OCI-LY7 (cell line): ENCODE measurements around the gene LPCAT1. TPM values are rescaled to one million over a fixed set of nuclear protein-coding genes. Genes with fewer than 3 reads are reported as not detected.

Experiments used
- BruUV-seq: library from RNA; stranded (reverse); fragments of 400-500 nt; replicated peaks from 2 replicates; lab custom pipeline; 2021; lab: Mats Ljungman, UMichigan
- CTCF ChIA-PET: fragments of 300-600 bp; sonication (Branson Sonifier 250); formaldehyde crosslinking; loops from one replicate; lab custom pipeline; 2022; ENCODE audit warnings: antibody characterized with exemption; ENCODE audit not compliant: unreplicated experiment; lab: Charles Lee
- POLR2A ChIA-PET: fragments of 300-600 bp; sonication (Branson Sonifier 250); formaldehyde crosslinking; loops from one replicate; lab custom pipeline; 2022; ENCODE audit warnings: antibody characterized with exemption; lab: Charles Lee
- DNase-seq: peaks from one replicate; pipeline ENCODE4 v3.0.0-alpha.2; 2015; ENCODE audit warnings: low spot score
- H2AFZ ChIP-seq: fragments of 200-600 bp; sonication (generic), shearing (Covaris generic); 2 replicates; pipeline ENCODE4 v1.6.1; 2014; ENCODE audit warnings: mild to moderate bottlenecking, antibody characterized with exemption, low read length, moderate library complexity
- H3K27ac ChIP-seq: fragments of 200-600 bp; sonication (generic); 2 replicates; pipeline ENCODE4 v1.5.1; 2014; ENCODE audit warnings: mixed run types, low read depth, mild to moderate bottlenecking, moderate library complexity, low read length, inconsistent platforms; ENCODE audit not compliant: poor library complexity, severe bottlenecking
- H3K36me3 ChIP-seq: fragments of 200-600 bp; sonication (generic); 2 replicates; pipeline ENCODE4 v1.6.1; 2014; ENCODE audit warnings: mild to moderate bottlenecking, antibody characterized with exemption, low read length, moderate library complexity, mixed read lengths; ENCODE audit not compliant: insufficient read depth
- H3K4me1 ChIP-seq: fragments of 200-600 bp; sonication (generic); 2 replicates; pipeline ENCODE4 v1.5.1; 2014; ENCODE audit warnings: mild to moderate bottlenecking, low read length; ENCODE audit not compliant: insufficient read depth, poor library complexity, severe bottlenecking
- H3K4me2 ChIP-seq: fragments of 200-600 bp; sonication (generic); 2 replicates; pipeline ENCODE4 v1.6.1; 2014; ENCODE audit warnings: mild to moderate bottlenecking, low read length
- H3K4me3 ChIP-seq: fragments of 200-600 bp; sonication (generic); 2 replicates; pipeline ENCODE4 v1.5.1; 2014; ENCODE audit warnings: mild to moderate bottlenecking, low read depth, low read length; ENCODE audit not compliant: poor library complexity, severe bottlenecking
- H3K79me2 ChIP-seq: fragments of 200-600 bp; sonication (generic); 2 replicates; pipeline ENCODE4 v1.6.1; 2016; ENCODE audit warnings: low read depth, mild to moderate bottlenecking, low read length, moderate library complexity, mixed read lengths; ENCODE audit not compliant: insufficient read depth
- H3K9me2 ChIP-seq: fragments of 200-600 bp; sonication (generic); 2 replicates; pipeline ENCODE4 v1.6.1; 2016; ENCODE audit warnings: mild to moderate bottlenecking, low read length, mixed read lengths; ENCODE audit not compliant: insufficient read depth
- H3K9me3 ChIP-seq: fragments of 200-600 bp; sonication (generic); 2 replicates; pipeline ENCODE4 v1.6.1; 2014; ENCODE audit warnings: mild to moderate bottlenecking, mixed run types, low read length, mixed read lengths
- H4K20me1 ChIP-seq: fragments of 200-600 bp; sonication (generic); 2 replicates; pipeline ENCODE4 v1.6.1; 2014; ENCODE audit warnings: mild to moderate bottlenecking, antibody characterized with exemption, low read length, moderate library complexity, mixed read lengths; ENCODE audit not compliant: insufficient read depth
- EZH2phosphoT487 ChIP-seq: fragments of 200-600 bp; sonication (generic); IDR thresholded peaks from 2 replicates; pipeline ENCODE4 v1.6.1; 2018; ENCODE audit warnings: low read depth, borderline replicate concordance, mild to moderate bottlenecking, mixed run types, antibody characterized with exemption, low read length, moderate library complexity, mixed read lengths
- intact Hi-C: fragments of 100-400 bp; cut with micrococcal nuclease; formaldehyde crosslinking; loops from one replicate; pipeline ENCODE4 v1.10.0; 2022; ENCODE audit not compliant: unreplicated experiment
- total RNA-seq, 2 experiments: library from RNA; depleted of rRNA in 1 of 2; stranded (reverse); fragments of >200 nt in 1 of 2; shearing (Covaris generic) in 1 of 2; gene quantifications; 2 replicates each; pipeline ENCODE4 v1.2.3, GENCODE V29; 2014 to 2022
- TF ChIP-seq, protein P1 (sequence below): fragments of 200-600 bp; sonication (generic); conservative IDR thresholded peaks from 2 replicates; pipeline ENCODE4 v1.5.1; 2014; ENCODE audit warnings: mild to moderate bottlenecking, antibody characterized with exemption, low read length, moderate library complexity, mixed read lengths

Gene LPCAT1
- total RNA-seq, 2 experiments from 2014 or later: 47.7 to 63.6 TPM

DNA sequence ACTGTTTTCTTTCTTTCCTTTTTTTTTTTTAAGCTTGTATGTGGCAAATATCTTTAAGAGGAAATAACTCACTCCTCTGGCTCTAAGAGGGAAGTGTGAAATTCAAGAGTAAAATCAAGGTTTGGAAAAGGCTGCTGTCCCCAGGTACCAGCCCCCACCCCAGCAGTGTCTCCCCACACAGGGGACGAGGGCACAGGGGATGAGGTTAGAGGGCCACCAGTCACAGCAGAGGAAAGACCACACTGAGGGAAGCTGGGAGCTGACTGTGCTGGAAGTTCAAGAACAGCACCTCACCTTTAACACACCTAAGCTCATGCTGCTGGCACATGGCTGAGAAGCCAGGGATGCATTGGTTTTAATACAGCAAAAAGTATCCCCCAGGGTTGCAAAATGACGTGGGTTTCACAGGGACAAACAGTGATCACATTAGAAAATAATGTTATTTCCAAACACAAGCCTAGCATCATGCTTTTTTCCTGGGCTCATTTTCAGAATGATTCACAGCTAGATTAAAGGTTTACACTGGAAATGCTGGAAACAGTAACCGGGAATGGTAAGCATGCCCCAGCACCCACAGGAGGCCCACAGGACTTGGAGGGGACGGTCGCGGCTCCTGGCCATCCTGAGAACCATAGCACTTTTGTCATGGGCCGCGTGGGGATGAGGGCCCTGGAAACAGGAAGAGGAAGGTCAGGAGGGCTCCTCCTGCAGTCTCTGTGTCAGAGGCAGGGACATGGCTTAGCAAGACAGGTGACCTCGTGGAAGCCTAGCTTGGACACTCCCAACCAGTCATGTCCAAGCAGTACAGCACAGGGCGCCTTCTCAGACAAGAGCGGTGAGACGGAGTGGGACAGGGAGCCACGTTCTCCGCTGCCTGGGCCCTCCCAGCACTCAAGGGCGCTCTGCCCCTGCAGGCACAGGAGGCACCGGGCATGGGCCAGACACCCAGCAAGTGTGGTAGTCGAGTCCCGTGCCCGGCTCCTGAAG, 6.9 kb downstream of the LPCAT1 start:
- intact Hi-C loops: no loop called here
- peaks cover 13% of the 10 kb centered on the region for H3K4me1 ChIP-seq
- POLR2A ChIA-PET: interaction anchor here (0.6 to 1.4 kb wide), 4 partner anchors 13 to 905 kb away, joined by 3 to 5 read pairs (median 3); no protein-coding TSS in a partner anchor
- TF ChIP-seq EZH2phosphoT487: no peak
- TF ChIP-seq, protein P1, sequence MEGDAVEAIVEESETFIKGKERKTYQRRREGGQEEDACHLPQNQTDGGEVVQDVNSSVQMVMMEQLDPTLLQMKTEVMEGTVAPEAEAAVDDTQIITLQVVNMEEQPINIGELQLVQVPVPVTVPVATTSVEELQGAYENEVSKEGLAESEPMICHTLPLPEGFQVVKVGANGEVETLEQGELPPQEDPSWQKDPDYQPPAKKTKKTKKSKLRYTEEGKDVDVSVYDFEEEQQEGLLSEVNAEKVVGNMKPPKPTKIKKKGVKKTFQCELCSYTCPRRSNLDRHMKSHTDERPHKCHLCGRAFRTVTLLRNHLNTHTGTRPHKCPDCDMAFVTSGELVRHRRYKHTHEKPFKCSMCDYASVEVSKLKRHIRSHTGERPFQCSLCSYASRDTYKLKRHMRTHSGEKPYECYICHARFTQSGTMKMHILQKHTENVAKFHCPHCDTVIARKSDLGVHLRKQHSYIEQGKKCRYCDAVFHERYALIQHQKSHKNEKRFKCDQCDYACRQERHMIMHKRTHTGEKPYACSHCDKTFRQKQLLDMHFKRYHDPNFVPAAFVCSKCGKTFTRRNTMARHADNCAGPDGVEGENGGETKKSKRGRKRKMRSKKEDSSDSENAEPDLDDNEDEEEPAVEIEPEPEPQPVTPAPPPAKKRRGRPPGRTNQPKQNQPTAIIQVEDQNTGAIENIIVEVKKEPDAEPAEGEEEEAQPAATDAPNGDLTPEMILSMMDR: no peak
- DNase-seq: no peak
- H3K27ac ChIP-seq: no peak overlapping the region
- H3K9me2 ChIP-seq: no peaks in the 10 kb centered on the region
- H3K4me2 ChIP-seq: no peak overlapping the region
- peaks cover 10% of the 10 kb centered on the region; the same call in 1 of the 2 replicates for H4K20me1 ChIP-seq
- CTCF ChIA-PET: no interaction called here
- BruUV-seq: no TSS peak
- H3K79me2 ChIP-seq: peaks cover 50% of the 10 kb centered on the region
- H2AFZ ChIP-seq: no peak overlapping the region
- no peaks in the 10 kb centered on the region for H3K9me3 ChIP-seq
- peaks cover 81% of the 10 kb centered on the region for H3K36me3 ChIP-seq
- no peak overlapping the region for H3K4me3 ChIP-seq

DNA sequence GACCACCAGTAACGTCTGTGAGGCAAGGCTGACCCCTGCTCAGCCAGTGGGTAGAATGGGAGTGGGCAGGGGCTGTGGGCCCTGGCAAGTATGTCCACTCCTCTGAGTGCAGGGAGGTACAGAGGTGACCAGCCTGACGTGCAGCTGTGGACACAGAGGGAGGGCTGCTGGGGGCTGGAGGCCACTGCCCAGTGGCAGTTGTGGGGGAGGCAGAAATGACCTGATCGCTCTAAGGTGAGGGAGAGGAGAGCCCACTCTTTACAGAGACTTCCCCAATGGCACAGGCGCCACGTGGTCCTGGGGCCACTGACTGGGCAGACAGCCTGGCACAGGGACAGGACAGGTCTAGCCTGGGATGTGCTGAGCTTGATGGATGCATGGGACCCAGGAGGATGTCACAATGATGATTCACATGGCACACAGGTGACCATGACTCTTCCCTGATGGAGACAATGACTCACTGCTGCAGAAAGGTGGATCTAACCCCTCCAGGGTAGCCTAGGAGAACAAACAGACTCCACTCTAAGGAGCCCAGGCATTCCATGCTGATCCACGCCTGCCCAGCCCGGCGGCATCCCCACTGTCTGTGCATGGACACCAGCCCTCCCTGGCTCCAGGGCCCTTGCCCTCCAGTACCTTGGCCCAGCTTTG, 7.7 kb downstream of the LPCAT1 start:
- Histone ChIP-seq H3K4me1 (peaks cover 4% of the 10 kb centered on the region), H3K4me2 (no peak overlapping the region), H3K27ac (no peak overlapping the region), H3K36me3 (peaks cover 82% of the 10 kb centered on the region), H4K20me1 (peaks cover 2% of the 10 kb centered on the region; the same call in 1 of the 2 replicates), H3K9me2 (no peaks in the 10 kb centered on the region), H2AFZ (no peak overlapping the region), H3K9me3 (no peaks in the 10 kb centered on the region), H3K4me3 (no peak overlapping the region), H3K79me2 (peaks cover 42% of the 10 kb centered on the region)
- POLR2A ChIA-PET: interaction anchor here (0.6 to 1.4 kb wide), 3 partner anchors 13 to 904 kb away, joined by 3 to 5 read pairs (median 3); no protein-coding TSS in a partner anchor
- TF ChIP-seq, protein P1: no peak
- no TSS peak for BruUV-seq
- CTCF ChIA-PET: no interaction called here
- no peak for DNase-seq
- intact Hi-C loops: no loop called here
